MM.1S (cell line): Measurements from ENCODE around the gene MAB21L4.

Experiments used
- DNase-seq: peaks from one replicate; pipeline ENCODE4 v3.0.0-alpha.2; 2015
- H2AFZ ChIP-seq: fragments of 300-600 bp; sonication (generic); 2 replicates; pipeline ENCODE4 v1.6.0; 2016; ENCODE audit warnings: antibody characterized with exemption, low read length
- H3F3A ChIP-seq: fragments of 300-600 bp; sonication (generic); 2 replicates; pipeline ENCODE4 v1.6.1; 2016; ENCODE audit warnings: mild to moderate bottlenecking, antibody characterized with exemption, low read length, moderate library complexity, mixed read lengths; ENCODE audit not compliant: insufficient read depth
- H3K27ac ChIP-seq: fragments of 300-600 bp; sonication (generic); 2 replicates; pipeline ENCODE4 v1.5.1; 2016; ENCODE audit warnings: mild to moderate bottlenecking, low read length
- H3K27me3 ChIP-seq: fragments of 300-600 bp; sonication (generic); replicated peaks from 2 replicates; pipeline ENCODE4 v1.6.0; 2016; ENCODE audit warnings: low read length; ENCODE audit not compliant: insufficient read depth
- H3K36me3 ChIP-seq: fragments of 300-600 bp; sonication (generic); replicated peaks from 2 replicates; pipeline ENCODE4 v1.6.1; 2016; ENCODE audit warnings: mild to moderate bottlenecking, low read length, mixed read lengths; ENCODE audit not compliant: insufficient read depth
- H3K4me1 ChIP-seq: fragments of 300-600 bp; sonication (generic); 2 replicates; pipeline ENCODE4 v1.6.1; 2016; ENCODE audit warnings: low read length, mixed read lengths
- H3K4me2 ChIP-seq: fragments of 300-600 bp; sonication (generic); 2 replicates; pipeline ENCODE4 v1.6.0; 2016; ENCODE audit warnings: low read depth, low read length
- H3K4me3 ChIP-seq: fragments of 300-600 bp; sonication (generic); 2 replicates; pipeline ENCODE4 v1.5.1; 2016; ENCODE audit warnings: low read length, mixed read lengths
- H3K79me2 ChIP-seq: fragments of 300-600 bp; sonication (generic); 2 replicates; pipeline ENCODE4 v1.6.1; 2016; ENCODE audit warnings: mixed run types, low read length, mixed read lengths
- H3K9ac ChIP-seq: fragments of 300-600 bp; sonication (generic); 2 replicates; pipeline ENCODE4 v1.6.1; 2016; ENCODE audit warnings: low read length, mixed read lengths
- H3K9me2 ChIP-seq: fragments of 300-600 bp; sonication (generic); replicated peaks from 2 replicates; pipeline ENCODE4 v1.6.1; 2016; ENCODE audit warnings: mild to moderate bottlenecking, low read length, mixed read lengths; ENCODE audit not compliant: insufficient read depth
- H3K9me3 ChIP-seq: fragments of 300-600 bp; sonication (generic); replicated peaks from 2 replicates; pipeline ENCODE4 v1.6.1; 2016; ENCODE audit warnings: mild to moderate bottlenecking, low read length, mixed read lengths; ENCODE audit not compliant: insufficient read depth
- H4K20me1 ChIP-seq: fragments of 300-600 bp; sonication (generic); 2 replicates; pipeline ENCODE4 v1.6.1; 2016; ENCODE audit warnings: mild to moderate bottlenecking, low read length, moderate library complexity, mixed read lengths; ENCODE audit not compliant: insufficient read depth
- EZH2 ChIP-seq: fragments of 300-600 bp; sonication (generic); optimal IDR thresholded peaks from 2 replicates; pipeline ENCODE3; 2017; ENCODE audit warnings: low read depth, mild to moderate bottlenecking, antibody characterized with exemption, low read length, mixed read lengths
- EZH2phosphoT487 ChIP-seq: fragments of 300-600 bp; sonication (generic); IDR thresholded peaks from 2 replicates; pipeline ENCODE4 v1.6.1; 2018; ENCODE audit warnings: antibody characterized with exemption, low read length
- TF ChIP-seq, protein P1 (sequence below): fragments of 300-600 bp; sonication (generic); IDR thresholded peaks from 2 replicates; pipeline ENCODE4 v1.5.1; 2016; ENCODE audit warnings: antibody characterized with exemption, low read length, mixed read lengths

MAB21L4 gene

GRCh38 chr2:240869109-240869955 is 26.6 kb downstream of the MAB21L4 start:
- H3K4me3 ChIP-seq, result no peak overlapping the region
- DNase-seq, result no peak
- no peak overlapping the region for H2AFZ ChIP-seq
- H3K36me3 ChIP-seq, result no peaks in the 10 kb centered on the region
- TF ChIP-seq, protein P1, sequence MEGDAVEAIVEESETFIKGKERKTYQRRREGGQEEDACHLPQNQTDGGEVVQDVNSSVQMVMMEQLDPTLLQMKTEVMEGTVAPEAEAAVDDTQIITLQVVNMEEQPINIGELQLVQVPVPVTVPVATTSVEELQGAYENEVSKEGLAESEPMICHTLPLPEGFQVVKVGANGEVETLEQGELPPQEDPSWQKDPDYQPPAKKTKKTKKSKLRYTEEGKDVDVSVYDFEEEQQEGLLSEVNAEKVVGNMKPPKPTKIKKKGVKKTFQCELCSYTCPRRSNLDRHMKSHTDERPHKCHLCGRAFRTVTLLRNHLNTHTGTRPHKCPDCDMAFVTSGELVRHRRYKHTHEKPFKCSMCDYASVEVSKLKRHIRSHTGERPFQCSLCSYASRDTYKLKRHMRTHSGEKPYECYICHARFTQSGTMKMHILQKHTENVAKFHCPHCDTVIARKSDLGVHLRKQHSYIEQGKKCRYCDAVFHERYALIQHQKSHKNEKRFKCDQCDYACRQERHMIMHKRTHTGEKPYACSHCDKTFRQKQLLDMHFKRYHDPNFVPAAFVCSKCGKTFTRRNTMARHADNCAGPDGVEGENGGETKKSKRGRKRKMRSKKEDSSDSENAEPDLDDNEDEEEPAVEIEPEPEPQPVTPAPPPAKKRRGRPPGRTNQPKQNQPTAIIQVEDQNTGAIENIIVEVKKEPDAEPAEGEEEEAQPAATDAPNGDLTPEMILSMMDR, result no peak
- TF ChIP-seq EZH2phosphoT487 (no peak), EZH2 (no peak)
- H3K9me3 ChIP-seq, result no peaks in the 10 kb centered on the region
- H3K79me2 ChIP-seq, result no peaks in the 10 kb centered on the region
- no peaks in the 10 kb centered on the region for H3K4me1 ChIP-seq
- H3K27me3 ChIP-seq, result peaks cover 79% of the 10 kb centered on the region
- no peak overlapping the region for H3K9ac ChIP-seq
- no peaks in the 10 kb centered on the region for H4K20me1 ChIP-seq
- no peak overlapping the region for H3K27ac ChIP-seq
- no peak overlapping the region for H3K4me2 ChIP-seq
- no peaks in the 10 kb centered on the region for H3F3A ChIP-seq
- H3K9me2 ChIP-seq, result no peaks in the 10 kb centered on the region

GRCh38 chr2:240868286-240869108 is 27.5 kb downstream of the MAB21L4 start, which contains the start of gene AGXT:
TSS of gene AGXT (plus strand) at chr2:240868824. CDS start at chr2:240868866, 42 bp downstream.
- H3K4me2 ChIP-seq, result no peak within 1 kb of the TSS
- DNase-seq, result no peak
- no peaks in the 10 kb centered on the region for H3F3A ChIP-seq
- H3K79me2 ChIP-seq, result no peaks in the 10 kb centered on the region
- H3K27ac ChIP-seq, result no peak within 1 kb of the TSS
- H3K9me3 ChIP-seq, result no peaks in the 10 kb centered on the region
- no peak within 1 kb of the TSS for H2AFZ ChIP-seq
- H3K36me3 ChIP-seq, result no peaks in the 10 kb centered on the region
- H4K20me1 ChIP-seq, result no peaks in the 10 kb centered on the region
- H3K4me3 ChIP-seq, result no peak within 1 kb of the TSS
- no peaks in the 10 kb centered on the region for H3K4me1 ChIP-seq
- H3K9me2 ChIP-seq, result no peaks in the 10 kb centered on the region
- no peak for TF ChIP-seq EZH2
- TF ChIP-seq EZH2phosphoT487, result no peak
- TF ChIP-seq, protein P1, result no peak
- H3K27me3 ChIP-seq, result peaks cover 74% of the 10 kb centered on the region
- H3K9ac ChIP-seq, result no peak within 1 kb of the TSS

DNA sequence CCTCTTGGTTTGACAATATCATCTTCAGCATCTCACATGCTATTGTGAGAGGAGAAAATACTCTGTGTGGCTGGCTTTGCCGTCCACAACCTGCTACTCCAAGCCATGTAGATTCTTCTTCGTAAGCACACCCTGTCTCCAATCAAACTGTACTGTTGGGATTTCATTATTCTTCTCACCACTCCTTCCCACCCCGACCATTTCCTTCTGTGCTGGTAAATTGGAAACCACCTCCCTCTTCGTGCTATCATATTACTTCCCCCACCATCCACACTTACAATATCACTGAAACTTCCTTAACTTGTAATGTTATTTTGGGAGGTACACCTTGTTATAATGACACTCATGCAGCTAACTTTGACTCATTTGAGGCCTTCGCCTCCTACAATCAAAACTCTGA is 30.6 kb downstream of the MAB21L4 start:
- H3K9me3 ChIP-seq, result no peaks in the 10 kb centered on the region
- H2AFZ ChIP-seq, result no peak overlapping the region
- no peak overlapping the region for H3K4me2 ChIP-seq
- no peaks in the 10 kb centered on the region for H3K9me2 ChIP-seq
- no peaks in the 10 kb centered on the region for H4K20me1 ChIP-seq
- no peaks in the 10 kb centered on the region for H3K36me3 ChIP-seq
- no peak overlapping the region for H3K27ac ChIP-seq
- DNase-seq, result no peak
- H3K4me3 ChIP-seq, result no peak overlapping the region
- TF ChIP-seq EZH2phosphoT487, result no peak
- TF ChIP-seq, protein P1, result no peak
- TF ChIP-seq EZH2, result no peak
- peaks cover 71% of the 10 kb centered on the region for H3K27me3 ChIP-seq
- no peak overlapping the region for H3K9ac ChIP-seq
- H3K79me2 ChIP-seq, result no peaks in the 10 kb centered on the region
- H3K4me1 ChIP-seq, result no peaks in the 10 kb centered on the region
- H3F3A ChIP-seq, result no peaks in the 10 kb centered on the region
